GM18873 (cell line): ENCODE results near the gene BBX.

Experiments used
- ATAC-seq: cut with Tn5 transposase; IDR thresholded peaks from one replicate; pipeline ENCODE4 v1.9.1; 2021; ENCODE audit warnings: mild to moderate bottlenecking, moderate library complexity, moderate number of reproducible peaks; ENCODE audit not compliant: unreplicated experiment, low FRiP score

Gene BBX

GRCh38 chr3:107782054-107782453, 259.3 kb downstream of the BBX start:
- ATAC-seq = no peak

- no peak for ATAC-seq
Observed at GRCh38 chr3:107790612-107791011, 267.9 kb downstream of the BBX start.

GRCh38 chr3:107791027-107791426, 268.3 kb downstream of the BBX start:
- ATAC-seq = no peak

DNA sequence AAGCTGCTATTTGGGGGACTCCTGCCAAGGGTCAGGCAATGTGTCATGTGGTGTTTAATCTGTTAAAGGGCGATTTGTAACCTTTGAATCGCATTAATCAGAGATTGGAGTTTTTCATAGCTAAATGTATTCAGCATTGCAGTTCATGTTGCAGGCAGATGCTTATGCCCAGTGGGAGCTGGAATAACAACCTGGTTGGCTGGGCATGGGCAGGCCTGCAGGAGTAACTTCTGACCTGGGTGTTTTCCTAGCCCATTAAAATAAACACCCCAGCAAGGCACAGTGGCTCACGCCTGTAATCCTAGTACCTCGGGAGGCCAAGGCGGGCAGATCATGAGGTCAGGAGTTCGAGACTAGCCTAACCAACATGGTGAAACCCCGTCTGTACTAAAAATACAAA, 268.7 kb downstream of the BBX start:
- ATAC-seq = no peak

DNA sequence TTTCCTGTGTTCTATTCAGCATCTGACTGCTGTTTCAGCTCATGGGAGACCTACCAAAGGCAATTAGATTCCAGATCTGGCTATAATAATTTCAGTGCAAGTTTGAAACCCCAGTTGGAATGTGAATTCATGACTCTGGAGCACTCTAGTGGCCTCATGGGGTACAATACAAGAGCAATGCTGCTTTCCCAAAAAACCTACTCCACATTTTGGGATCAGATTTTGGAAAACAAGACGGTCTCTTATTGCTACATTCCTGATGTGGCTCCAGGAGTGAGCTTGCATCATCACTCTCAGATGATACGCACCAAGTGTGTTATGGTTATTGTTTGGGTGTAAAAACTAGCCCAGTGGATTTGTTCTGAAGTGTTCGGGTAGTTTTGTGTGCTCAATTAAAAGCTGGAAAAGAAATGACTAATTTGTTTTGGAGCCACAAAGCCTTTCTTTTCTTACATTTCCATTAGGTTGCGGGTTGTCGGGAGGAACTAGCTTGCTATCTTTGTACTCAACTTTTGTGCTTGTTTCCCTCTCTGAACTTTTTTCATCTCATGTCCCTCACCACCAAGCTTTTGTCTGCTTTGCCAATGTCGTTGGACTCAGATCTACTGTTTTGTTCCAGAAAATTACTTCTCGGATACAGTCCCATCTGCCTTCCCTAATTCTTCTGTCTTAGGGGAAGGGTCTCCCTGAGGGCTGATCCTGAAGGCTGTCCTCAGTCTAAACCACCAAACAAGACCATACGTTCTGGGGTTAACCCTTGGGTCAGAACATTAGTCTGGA, 272.1 kb downstream of the BBX start:
- no peak for ATAC-seq

DNA sequence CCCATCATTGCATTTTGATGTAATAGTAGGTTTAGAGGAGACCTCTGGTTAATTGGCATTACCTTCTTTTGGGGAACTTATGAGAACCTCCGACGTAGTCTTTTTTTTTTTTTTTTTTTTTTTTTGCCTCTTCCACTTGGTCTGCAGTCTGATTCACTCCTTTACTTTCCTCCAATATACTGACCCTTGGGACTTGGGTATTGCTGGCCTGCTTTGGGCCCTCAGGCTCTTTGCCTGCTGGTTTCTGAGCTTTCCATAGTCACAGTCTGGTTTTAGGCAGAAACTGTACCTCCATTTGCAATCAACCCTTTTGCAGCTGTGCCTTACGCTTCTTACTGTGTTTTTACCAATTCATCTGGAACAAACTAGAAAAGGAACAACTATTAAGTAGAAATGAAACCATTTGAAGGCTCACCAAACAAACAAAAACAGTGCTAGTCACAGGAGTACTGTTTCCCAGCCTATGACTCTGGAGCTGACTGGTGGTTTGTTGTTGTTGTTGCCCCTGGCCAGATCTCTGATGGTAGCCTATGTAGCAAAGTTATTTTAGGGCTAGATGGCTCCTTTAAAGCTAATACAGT, 272.8 kb downstream of the BBX start:
- no peak for ATAC-seq

DNA sequence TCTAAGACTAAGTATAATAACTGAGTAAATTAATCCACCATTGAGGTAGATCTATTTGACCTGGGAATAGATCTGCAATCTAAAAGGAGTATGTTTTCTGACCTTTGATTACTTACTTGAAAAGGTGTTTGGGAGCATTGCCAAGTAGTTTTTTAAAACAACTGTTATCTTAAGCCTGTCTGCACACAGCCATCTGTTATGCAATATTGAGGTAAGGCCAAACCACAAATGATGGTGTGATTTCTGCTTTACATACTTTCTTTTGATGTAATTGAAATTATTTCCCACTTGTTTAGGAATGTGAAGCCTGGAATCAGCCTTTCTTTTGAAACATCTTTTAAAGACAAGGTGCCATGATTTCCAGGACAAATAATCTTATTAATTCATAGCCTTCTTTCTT, 274.0 kb downstream of the BBX start:
- no peak for ATAC-seq

GRCh38 chr3:107797586-107797985, 274.8 kb downstream of the BBX start:
- ATAC-seq = no peak

DNA sequence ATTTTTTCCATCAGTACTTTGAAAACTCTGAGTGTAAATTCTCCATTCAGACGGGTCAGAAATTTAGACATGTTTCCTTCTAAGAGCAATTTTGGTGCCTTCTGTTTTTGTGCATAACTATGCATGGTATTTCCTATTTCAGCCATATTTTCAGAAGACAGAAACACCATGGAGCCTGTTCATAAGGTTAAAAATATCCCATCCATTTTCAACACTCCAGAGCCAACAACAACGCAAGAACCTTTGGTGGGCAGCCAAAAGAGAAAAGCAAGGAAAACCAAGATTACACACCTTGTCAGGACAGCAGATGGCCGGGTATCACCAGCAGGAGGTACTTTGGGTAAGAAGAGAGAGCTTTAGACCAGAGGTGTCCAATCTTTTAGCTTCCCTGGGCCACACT, 275.6 kb downstream of the BBX start:
- no peak for ATAC-seq

GRCh38 chr3:107800710-107801109, 277.9 kb downstream of the BBX start:
- no peak for ATAC-seq

DNA sequence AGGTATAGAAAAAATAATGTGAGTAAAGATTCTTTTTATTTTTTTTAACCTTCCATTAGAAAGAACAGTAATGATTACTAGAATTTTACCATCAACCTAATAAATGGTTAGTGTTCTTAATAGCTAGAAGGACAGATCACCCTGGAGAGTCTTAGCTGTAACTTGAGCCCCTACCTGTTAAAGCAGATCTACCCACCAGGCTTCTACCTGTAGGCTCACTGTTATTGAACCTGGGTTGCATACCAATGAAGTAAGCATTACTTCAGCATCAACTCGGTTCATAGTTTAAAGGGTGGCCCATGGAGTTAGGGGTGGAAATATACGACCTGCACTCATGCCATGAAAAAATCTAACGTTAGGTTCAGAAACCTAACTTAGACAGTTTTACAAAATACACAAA, 280.4 kb downstream of the BBX start:
- ATAC-seq = no peak

- ATAC-seq = no peak
Observed at GRCh38 chr3:107806021-107806420, 283.3 kb downstream of the BBX start.

DNA sequence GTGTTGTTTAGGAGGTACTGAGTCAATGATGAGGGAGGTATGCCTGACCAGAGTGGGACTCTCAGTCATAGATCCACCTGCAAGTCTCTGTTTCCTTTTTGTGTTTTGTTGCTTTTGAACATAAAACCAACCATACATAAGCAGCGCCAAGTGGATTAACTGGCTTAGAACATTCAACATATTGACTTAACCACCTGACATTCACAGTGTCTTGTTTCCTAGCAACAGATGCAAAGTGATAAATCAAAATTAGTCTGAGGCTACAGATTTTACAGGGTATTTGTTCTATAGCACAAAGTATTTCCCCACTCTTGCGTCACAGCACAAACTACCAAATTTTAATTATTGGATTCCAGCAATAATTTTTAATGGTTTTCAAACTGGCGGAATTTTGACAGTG, 283.8 kb downstream of the BBX start:
- no peak for ATAC-seq

GRCh38 chr3:107810171-107811071, 287.7 kb downstream of the BBX start:
- ATAC-seq = no peak

DNA sequence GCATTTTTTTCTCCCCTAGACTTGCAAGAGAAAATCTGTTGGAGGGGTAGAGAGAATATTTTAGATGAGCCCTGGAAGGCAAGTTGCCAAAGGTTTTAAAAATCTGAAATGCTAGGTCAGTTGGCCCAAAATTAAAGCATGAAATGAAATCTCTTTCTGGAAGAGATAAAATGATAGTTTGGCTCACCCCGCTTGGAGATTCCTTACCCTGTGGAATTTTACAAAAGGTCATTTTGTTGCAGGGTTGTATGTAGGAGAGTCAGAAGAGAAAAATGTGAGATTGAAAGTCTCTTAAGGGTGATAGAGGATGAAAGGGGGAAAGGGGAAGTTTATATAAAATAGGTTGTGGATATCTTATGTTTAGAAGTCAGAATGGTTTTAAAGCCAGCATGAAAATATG, 290.3 kb downstream of the BBX start:
- no peak for ATAC-seq

GRCh38 chr3:107816107-107816506, 293.3 kb downstream of the BBX start:
- ATAC-seq = no peak

DNA sequence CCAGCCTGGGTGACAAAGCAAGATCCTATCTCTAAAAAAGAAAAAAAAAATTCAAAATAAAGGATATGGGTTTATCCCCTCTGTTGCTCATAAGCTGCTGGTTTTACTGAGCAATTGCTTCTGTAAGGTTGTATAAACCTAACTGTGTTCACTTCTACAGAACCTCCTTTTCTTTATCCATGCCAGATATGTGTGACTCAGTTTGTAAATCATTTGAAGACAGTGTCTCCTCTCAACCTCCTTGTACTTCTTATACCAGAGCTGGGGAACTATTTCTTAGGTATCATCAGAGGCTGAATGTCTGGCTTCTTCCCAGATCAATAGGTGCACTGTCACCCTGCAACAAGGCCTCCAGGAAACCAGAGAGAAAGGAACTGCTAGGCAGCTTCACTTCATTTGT, 294.3 kb downstream of the BBX start:
- no peak for ATAC-seq

DNA sequence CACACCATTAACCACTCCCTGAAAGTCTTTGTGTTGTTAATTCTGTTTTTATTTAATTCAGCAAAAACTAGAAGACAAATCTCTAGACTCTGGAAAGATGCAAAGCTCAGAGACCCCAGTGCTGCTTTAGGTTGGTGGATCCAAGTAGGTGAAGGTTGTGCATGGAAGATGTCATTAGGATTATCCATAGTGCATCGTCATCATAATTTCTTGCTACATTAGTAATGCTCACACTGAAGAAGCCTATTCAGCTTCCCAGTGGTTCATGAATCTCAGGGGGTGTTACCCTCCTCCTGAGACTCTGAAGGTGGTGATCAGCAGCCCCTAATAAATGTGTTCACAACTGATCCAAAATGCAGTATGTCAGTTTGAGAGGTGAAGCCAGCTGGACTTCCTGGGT, 295.3 kb downstream of the BBX start:
- ATAC-seq = no peak

- ATAC-seq = no peak
Observed at GRCh38 chr3:107819656-107820055, 296.9 kb downstream of the BBX start.

DNA sequence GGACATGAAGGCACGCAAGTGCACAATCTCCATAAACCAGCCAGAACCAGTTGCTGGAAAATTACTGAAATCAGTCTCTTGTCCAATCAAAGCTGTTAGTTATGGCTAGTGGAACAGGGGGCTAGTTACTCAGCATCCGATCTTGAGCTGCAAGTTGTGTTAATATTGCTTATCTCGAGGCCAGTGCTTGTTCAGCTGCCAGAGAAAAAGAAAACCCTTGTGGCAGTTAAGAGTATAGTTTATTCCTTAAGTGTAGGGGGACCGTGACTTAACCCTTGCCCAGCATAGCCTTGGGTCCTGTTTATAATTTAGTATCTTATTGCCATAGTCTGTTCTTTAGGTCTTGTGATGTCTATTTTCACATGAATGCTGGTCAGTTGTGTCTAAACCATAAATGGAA, 299.5 kb downstream of the BBX start:
- no peak for ATAC-seq

- ATAC-seq = no peak
Observed at GRCh38 chr3:107824822-107825371, 302.1 kb downstream of the BBX start.
